Subcutaneous adipose tissue (tissue), 4 donors: ENCODE measurements around the gene LUC7L2. TPM values are rescaled to one million over a fixed set of nuclear protein-coding genes. Genes with fewer than 3 reads are reported as not detected.

Experiments
- CTCF ChIP-seq: fragments of 450-650 bp; IDR thresholded peaks from one replicate; pipeline ENCODE4 v1.5.1; 2016; ENCODE audit warnings: low read depth, mild to moderate bottlenecking, control low read depth, antibody characterized with exemption, moderate library complexity
- total RNA-seq, 4 donors: library from RNA; depleted of rRNA; stranded (reverse); fragments of >200 nt; gene quantifications; one replicate each; pipeline ENCODE4 v1.1.0, GENCODE V29; 2016

The LUC7L2 gene
- total RNA-seq: 100 to 1,000 TPM in 1 of 4 donors, 10 to 100 TPM in 3; 55.2 to 102 (median 71.7) TPM

- TF ChIP-seq CTCF: no peak
Observed at GRCh38 chr7:139359366-139360209, at the start of gene LUC7L2. LUC7L2 (plus strand) TSS chr7:139359894; CDS start chr7:139360262, 368 bp downstream.

GRCh38 chr7:139317939-139318505 is 41.7 kb upstream of the LUC7L2 start:
- no peak for TF ChIP-seq CTCF

- TF ChIP-seq CTCF: no peak
Observed at GRCh38 chr7:139321071-139321745, 38.5 kb upstream of the LUC7L2 start.

GRCh38 chr7:139328375-139328774 is 31.3 kb upstream of the LUC7L2 start:
- no peak for TF ChIP-seq CTCF

- TF ChIP-seq CTCF: no peak
Observed at GRCh38 chr7:139329119-139329518, 30.6 kb upstream of the LUC7L2 start.

- TF ChIP-seq CTCF: no peak
Observed at GRCh38 chr7:139330333-139331030, 29.2 kb upstream of the LUC7L2 start.
